Placental epithelial cell (primary cell): Measurements from ENCODE around the gene ROM1. TPM values are rescaled to one million over a fixed set of nuclear protein-coding genes. Genes with fewer than 3 reads are reported as not detected.

ENCODE experiments used
- small RNA-seq: library from RNA; depleted of rRNA; stranded (forward); fragments of <200 nt; gene quantifications from one replicate; pipeline ENCODE3, GENCODE V24; 2012
- total RNA-seq: library from RNA; depleted of rRNA; stranded (reverse); fragments of >200 nt; gene quantifications from 2 replicates; pipeline ENCODE4 v1.2.3, GENCODE V29; 2012

Gene ROM1
- 0.54 and 4.7 TPM in 2 replicates for total RNA-seq

DNA sequence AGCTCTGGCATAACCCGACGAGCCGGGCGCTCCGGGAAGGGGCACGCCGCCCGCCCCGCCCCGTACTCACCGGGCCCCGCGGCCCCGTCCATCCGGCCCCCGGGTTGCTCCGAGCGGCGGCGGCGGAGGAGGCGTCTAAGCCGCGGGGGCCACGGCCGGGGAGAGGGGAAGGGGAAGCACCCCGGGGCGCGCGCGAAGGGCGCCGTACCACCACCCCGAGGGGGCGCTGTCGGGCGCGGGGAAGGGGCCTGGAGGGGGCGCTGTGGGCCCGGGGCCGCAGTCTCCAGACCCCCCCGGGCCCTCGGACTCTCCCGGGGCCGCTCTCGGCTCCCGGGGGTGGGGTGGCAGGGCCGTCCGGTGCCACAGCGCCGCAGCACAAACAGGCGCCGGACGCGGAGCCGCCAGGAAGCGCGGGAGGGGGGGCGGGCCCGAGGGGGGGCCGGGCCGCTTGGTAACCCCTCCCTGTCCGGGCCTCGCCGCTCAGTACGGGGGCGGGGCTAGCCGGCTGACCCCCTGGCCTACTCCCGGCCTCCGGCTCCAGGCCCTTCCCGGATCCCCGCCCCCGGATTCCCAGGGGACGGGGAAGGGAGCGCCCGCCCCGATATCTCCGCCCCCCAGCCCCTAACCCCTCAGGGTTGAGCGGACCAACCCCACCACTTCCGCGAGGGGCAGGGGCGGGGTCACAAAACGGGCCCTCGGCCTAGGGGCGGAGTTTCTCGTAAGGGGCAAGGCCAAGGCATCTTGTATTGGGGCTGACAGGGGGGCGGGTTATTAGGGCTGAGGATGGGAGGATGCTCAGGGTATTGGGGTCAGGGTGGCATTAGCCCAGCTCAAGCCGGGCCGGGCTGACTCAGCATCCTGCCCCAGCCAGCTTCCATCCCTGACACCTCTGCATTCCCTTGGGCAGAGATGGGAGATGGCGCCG lies at the start of gene ROM1, which contains the start of gene EML3:
TSS of gene ROM1 (plus strand) at position 892 of the 925 bp plus-strand sequence. CDS start at position 917, 25 bp downstream.
TSS of gene EML3 (minus strand) at position 410 of the 925 bp plus-strand sequence. CDS start at position 92, 318 bp downstream.

DNA sequence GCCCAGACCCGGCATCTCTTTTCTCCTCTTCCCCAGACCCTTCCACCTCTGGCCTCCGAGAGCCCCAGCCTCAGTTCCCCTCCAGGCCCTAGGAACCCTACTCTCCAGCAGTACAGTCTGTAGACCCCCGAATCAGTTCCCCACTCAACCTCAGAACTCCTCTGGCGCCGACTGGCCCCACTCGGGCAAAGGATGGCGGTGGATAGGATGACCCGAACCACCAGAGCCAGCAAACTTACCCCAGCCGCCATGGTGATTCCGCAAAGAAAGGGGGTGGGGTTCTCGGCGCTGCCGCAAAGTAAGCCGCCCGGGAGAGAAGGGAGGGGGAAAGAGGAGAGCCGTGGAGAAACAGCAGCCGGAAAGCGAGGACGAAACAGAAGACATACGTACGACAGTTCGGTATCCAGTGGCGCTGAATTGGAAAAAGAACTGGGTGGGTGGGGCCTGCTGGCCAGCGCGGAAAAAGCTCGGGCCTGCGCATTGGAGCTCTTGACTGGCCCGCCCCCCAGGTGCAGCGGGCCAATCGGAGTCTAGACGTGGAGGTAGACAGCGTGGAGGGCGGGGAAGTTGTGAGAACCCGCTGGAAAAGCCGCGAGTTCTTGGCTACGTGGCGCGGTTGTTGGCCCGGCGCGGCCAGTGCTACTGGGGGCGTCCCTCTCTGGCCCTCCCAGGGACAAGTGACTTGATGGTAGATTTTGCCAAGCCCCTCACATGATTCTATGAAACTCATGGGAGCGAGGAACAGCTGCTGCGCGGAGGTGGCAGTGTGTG lies 39.3 kb upstream of the ROM1 start, which contains the start of gene EEF1G:
TSS of gene EEF1G (minus strand) at position 300 of the 771 bp plus-strand sequence. CDS start at position 251, 49 bp downstream.

DNA sequence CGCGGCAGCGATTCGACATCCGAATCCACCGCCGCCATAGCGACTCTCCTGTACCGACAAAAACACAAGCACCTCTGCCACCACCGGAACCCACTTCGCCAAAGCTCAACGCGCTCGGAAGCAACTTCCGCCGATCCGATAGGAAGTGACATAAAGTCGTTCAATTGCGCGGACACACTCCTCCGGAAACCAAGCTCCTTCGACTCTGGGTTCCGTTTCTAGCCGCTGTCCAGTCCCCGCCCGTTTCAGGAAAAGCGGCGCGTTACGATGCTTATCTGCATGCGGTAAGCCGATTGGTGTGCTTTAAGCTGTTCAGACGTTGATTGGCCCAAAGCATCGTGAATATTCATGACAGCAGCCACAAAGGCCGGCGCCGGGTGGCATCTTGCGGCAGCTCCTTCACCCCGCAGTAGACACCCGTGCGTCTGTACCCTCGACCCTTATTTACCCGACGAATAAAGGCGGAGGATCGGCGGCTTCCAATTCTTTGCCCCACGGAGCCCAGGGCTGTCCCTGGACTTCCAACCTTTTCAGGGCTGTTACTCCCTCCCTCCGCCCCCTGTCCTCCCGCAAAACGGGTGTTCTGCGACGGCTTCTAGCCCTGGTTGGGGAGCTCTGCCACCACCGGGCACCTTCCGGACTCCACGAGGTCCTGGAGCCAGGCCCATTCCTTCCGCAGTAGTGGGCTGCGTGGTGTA lies 21.5 kb upstream of the ROM1 start, which contains the start of gene TUT1:
TSS of gene TUT1 (minus strand) at position 76 of the 698 bp plus-strand sequence. CDS start at position 38, 38 bp downstream.

DNA sequence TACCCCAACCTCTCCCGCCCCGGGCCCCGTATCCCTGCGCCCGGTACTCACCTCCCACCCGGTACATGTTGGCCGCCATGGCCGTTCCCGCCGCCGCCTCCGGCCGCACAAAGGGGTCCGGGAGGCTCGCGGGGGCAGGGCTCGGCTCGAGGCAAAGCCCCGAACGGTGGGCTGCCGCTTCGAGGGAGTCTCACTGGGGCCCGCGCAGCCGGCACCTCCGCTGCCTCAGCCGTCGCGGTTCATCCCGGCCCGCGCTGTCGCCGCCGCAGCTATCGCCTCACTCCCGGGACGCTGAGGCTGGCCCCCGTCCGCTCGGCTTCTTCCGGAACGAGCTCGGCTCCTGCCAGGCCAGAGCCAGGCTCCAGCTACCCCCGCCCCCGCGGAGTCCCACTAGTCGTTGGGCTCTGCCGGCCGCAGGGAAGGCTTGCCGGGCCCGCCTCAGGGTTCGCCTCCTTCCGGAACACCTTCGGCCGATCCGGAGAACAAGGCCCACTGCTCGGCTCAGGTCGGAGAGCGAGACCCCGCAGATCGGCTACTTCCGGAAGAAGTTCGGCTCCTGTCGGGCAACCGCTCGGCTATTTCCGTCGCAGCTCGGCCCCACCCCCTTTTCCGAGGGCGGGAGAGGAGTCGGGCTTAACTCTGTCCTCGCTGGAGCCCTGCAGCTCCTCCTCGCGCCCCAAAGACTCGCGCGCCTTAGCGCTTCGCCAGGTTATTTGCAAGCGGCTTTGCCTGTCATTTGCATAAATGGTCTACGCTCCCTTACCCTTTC lies 11.5 kb upstream of the ROM1 start, which contains the start of gene MTA2:
TSS of gene MTA2 (minus strand) at position 494 of the 769 bp plus-strand sequence. CDS start at position 79, 415 bp downstream.

GRCh38 chr11:62621567-62622470 lies 8.8 kb downstream of the ROM1 start, which contains the start of gene B3GAT3:
B3GAT3 (minus strand) TSS chr11:62621986; CDS start chr11:62621947, 39 bp downstream.

DNA sequence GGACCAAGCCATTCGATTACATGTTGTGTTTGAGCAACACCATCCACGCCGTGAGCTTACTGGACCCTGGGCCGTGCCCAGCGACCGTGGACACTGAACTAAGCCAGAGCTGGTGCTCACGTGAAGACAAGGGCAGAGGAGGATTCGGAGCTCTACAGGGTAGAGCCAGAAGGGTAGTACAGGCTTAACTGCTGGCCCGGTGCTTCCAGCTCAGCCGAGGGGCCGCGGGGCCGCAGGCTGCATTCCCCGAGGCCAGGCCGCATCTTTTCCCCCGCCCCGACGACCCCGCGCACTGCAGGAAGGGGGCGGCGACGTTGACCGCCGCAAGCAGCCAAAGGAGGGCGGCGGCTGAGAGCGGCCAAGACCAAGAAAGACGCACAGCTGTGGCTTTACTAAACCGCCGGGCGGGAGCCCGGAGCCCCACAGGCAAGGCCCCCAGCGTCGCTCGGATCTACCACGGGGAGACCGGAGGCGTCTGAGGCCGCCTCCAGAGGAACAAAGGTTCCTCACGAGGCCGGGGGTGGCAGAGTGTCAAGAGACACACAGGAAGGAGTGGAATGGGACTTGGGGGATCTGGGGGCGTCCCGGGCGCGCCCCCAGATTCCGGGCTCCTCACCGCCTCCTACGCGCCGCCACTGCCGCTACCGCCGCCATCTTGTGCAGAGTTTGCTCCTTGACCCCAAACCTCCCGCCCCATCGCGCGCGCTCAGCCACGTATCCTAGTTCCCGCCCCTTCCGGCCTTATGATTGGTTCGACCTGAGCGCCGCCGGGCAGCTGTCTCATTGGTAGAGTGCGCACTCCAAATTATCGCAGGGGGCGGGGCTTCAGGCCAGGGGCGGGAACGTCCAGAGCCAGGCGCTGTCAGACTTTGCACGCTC lies 33.1 kb downstream of the ROM1 start, which contains the start of gene GANAB:
TSS of gene GANAB (minus strand) at position 668 of the 879 bp plus-strand sequence. CDS start at position 654, 14 bp downstream.

Small RNAs within 50 kb of the gene (small RNA-seq; reads per million reads assigned to genes)
- gene AP001458.1 (not detected), gene MIR6747 (0.20 reads per million)

Other genes with a start within 250 kb of the ROM1 start
- not detected in 2 replicates for gene SCGB1A1, start 194.2 kb upstream of the ROM1 start, total RNA-seq
- gene AHNAK, start 66.5 kb upstream of the ROM1 start, total RNA-seq, result 1,365 and 1,551 TPM in 2 replicates
- 1,098 and 1,125 TPM in 2 replicates for gene EEF1G, start 39.4 kb upstream of the ROM1 start, total RNA-seq
- 5.9 and 6.2 TPM in 2 replicates for gene TUT1, start 21.7 kb upstream of the ROM1 start, total RNA-seq
- gene MTA2, start 11.4 kb upstream of the ROM1 start, total RNA-seq, result 114 and 152 TPM in 2 replicates
- gene EML3, start 482 bp upstream of the ROM1 start, total RNA-seq, result 42.0 and 48.3 TPM in 2 replicates
- 25.2 and 27.9 TPM in 2 replicates for gene B3GAT3, start 8.7 kb downstream of the ROM1 start, total RNA-seq
- 164 and 256 TPM in 2 replicates for gene GANAB, start 33.4 kb downstream of the ROM1 start, total RNA-seq
- 27.5 and 32.8 TPM in 2 replicates for gene INTS5, start 40.0 kb downstream of the ROM1 start, total RNA-seq
- 22.4 and 30.1 TPM in 2 replicates for gene C11orf98, start 52.0 kb downstream of the ROM1 start, total RNA-seq
- gene CSKMT, start 52.1 kb downstream of the ROM1 start, total RNA-seq, result 6.2 and 14.1 TPM in 2 replicates
- 5.5 and 6.2 TPM in 2 replicates for gene UQCC3, start 58.4 kb downstream of the ROM1 start, total RNA-seq
- gene LBHD1, start 59.0 kb downstream of the ROM1 start, total RNA-seq, result 5.1 and 6.0 TPM in 2 replicates
- gene UBXN1, start 65.8 kb downstream of the ROM1 start, total RNA-seq, result 96.7 and 148 TPM in 2 replicates
- gene LRRN4CL, start 76.3 kb downstream of the ROM1 start, total RNA-seq, result 0.39 and 0.87 TPM in 2 replicates
- 72.6 and 84.4 TPM in 2 replicates for gene BSCL2, start 94.2 kb downstream of the ROM1 start, total RNA-seq
- gene GNG3, start 94.4 kb downstream of the ROM1 start, total RNA-seq, result 0.79 TPM in 1 of 2 replicates, not detected in the other
- 9.3 and 13.0 TPM in 2 replicates for gene HNRNPUL2, start 114.2 kb downstream of the ROM1 start, total RNA-seq
- gene TTC9C, start 115.2 kb downstream of the ROM1 start, total RNA-seq, result 28.7 and 34.1 TPM in 2 replicates
- gene ZBTB3, start 140.9 kb downstream of the ROM1 start, total RNA-seq, result 25.9 and 32.9 TPM in 2 replicates
- 51.0 and 53.5 TPM in 2 replicates for gene POLR2G, start 148.3 kb downstream of the ROM1 start, total RNA-seq
- gene TAF6L, start 158.1 kb downstream of the ROM1 start, total RNA-seq, result 18.2 and 20.4 TPM in 2 replicates
- gene TMEM179B, start 174.1 kb downstream of the ROM1 start, total RNA-seq, result 40.4 and 47.3 TPM in 2 replicates
- gene TMEM223, start 178.7 kb downstream of the ROM1 start, total RNA-seq, result 18.5 and 21.0 TPM in 2 replicates
- 33.9 and 38.5 TPM in 2 replicates for gene NXF1, start 192.2 kb downstream of the ROM1 start, total RNA-seq
- gene STX5, start 218.8 kb downstream of the ROM1 start, total RNA-seq, result 51.8 and 64.6 TPM in 2 replicates
- gene TEX54, start 219.6 kb downstream of the ROM1 start, total RNA-seq, result not detected in 2 replicates
- 27.7 and 86.8 TPM in 2 replicates for gene WDR74, start 226.3 kb downstream of the ROM1 start, total RNA-seq